NCI-H1105 (cell line): ENCODE measurements around the gene XCL2.
"Not testable (repeated sequence)": the region's sequence is repeated elsewhere in the genome, so short reads cannot be mapped to it uniquely, and the experiment has no call there.

Source experiments
- DNase-seq: peaks from one replicate; lab custom pipeline; 2025; lab: John Stamatoyannopoulos, UW

Gene XCL2

DNA sequence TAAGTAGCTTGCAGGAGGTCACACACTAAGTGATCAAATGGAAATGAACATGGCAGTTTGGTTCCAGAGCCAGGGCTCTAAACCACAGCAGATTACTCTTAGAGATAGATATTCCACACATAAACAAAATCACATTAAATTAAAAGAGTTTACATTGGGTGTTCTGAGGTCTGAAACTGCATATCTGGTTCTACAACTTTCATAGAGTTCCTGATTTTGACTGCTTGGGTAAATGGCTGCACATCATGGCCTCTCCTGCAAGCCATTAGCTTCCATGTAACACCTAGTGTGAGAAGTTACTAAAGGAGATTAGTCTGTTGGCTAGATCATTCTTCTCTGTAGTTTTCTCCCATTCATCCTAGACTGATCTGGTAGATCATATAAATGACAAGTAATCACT lies 12.8 kb upstream of the XCL2 start:
- DNase-seq = no peak

DNA sequence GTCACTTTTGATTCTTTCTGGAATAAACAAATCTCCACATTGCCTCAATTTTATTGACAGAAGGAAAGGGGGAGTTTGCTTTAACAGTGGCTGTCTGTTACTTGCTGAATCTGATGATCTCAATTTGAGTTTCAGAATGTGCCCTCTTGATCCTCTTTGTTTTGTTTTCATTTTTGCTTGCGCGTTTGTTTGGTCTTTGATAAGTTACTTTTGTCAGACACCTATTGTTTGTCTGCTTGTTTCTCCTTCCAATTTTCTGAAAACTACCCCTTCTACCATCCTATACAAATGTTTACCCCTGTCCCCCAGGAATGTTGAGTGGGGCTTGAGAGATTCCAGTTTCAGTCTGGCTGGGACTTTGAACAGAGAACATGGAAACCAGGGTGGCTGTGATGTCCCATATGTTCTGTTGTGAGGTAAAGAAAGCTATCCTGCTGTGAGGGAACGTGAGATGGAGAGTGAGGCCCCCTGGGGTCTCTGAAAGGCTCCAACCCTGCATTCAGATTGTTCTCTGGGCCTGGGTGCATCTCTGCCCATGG lies 11.8 kb upstream of the XCL2 start:
- DNase-seq = no peak

DNA sequence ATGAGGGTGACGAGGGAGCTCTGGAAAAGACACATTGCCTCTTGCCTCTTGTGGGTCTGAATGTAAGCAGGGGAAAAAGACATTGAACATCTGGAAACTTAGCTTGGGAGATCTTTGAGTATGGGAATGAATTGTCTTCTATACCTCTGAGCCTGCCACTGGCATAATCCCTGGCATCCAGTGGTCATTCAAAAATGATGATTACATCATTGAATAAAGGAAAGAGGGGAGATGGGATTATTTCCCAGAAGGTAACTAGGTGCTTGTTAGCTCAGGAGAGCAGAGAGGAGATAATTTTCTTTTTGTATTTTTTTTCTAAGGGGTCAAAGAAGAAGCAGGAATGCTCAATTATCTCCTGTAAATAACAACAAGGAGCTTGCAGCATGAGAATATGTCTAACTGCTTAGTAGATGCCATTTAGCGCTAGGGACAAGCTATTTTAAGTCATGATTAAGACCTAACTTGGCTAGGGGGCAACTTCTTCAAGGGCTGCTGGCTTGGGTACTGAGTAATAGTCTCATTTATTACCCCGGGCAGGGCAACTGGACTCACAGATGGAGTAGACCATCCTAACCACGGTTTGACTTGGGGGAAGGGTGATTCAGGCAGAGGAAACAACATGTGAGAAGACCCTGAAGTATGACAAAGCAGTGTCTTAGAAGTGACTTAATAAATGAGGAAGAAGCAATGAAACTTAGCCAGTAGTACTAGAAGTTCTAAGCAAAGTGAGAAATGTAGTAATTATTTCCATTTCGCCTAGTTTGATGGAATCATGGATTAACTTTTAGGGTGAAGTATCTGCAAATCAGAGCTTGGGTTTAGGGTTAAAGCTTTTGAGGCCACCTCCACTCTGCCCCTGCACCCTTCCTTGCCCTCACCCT lies 11.0 kb upstream of the XCL2 start:
- no peak for DNase-seq

DNA sequence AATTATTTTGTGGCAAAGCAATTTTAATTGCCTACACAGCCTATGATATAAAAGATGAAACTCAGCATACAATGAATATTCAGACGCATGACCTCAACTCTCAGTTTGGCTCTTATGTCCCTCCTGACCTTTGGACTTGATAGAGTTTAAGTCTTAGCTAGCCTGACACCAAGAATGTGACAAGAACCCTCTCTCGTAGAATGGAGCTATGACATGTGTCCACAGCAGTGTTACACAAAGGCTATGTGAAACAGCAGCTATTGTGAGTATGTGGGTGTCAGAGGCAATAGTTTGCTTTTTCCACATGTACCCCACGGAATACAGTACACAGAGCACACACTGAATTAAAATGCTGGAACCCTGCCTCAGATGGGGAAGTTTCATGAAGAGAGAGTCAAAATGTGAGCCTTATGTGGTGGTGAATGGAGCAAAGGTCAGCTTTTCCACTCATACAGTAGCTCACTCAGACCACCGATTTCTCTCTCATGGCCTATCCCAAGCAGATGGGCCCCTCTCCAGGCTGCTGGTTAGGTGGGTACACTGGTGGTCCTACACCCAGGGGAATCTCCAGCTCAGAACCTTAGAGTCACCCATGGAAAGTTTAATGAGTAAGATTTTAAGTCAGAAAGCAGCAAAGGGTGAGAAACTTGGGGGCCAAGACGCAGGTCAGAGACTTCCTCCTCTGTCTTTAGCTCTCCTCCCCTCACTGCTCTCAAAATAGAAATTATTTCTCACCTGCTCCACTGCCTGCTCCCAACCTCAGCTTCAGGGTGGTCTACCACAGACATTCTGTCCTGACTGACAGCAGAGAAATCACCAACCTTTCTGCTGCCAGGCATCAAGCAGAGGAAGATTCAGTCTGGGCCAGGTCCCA lies 10.1 kb upstream of the XCL2 start:
- no peak for DNase-seq

DNA sequence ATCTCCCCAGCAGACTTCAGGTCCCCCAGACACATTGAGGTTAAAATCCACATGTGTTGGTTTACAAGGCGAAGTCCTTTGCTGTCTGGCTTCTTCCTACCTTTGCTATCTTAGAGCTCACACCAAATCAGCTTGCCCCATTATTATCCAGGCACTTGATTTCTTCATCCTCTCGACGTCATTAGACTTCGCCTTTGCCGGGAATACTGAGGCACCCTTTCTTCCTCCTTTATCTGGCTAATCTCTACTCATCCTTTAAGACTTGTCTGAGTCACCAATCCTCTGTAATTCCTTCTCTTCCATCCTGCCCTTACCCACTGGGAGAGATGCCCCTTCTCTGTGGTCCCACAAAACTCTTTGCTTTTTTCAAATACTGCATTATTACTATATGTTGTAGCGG lies 9.2 kb upstream of the XCL2 start:
- DNase-seq = no peak

DNA sequence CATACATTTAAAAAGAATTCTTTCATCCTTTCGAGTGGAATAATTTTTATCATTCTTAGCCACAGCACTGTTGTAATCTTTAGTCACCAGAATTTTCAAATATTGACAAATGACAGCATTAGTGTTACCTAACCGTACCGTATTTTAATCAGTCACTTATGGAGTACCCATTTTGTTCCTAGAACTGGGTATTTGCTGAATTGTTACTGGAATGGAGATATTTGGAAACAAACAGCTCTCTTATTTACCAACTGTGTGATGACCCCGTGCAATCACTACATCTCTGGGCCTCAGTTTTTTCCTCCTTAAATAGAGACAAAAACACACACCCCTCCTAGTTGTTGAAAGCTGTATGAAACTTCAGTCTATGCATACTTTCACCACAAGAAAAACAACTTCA lies 7.9 kb upstream of the XCL2 start:
- DNase-seq = no peak

DNA sequence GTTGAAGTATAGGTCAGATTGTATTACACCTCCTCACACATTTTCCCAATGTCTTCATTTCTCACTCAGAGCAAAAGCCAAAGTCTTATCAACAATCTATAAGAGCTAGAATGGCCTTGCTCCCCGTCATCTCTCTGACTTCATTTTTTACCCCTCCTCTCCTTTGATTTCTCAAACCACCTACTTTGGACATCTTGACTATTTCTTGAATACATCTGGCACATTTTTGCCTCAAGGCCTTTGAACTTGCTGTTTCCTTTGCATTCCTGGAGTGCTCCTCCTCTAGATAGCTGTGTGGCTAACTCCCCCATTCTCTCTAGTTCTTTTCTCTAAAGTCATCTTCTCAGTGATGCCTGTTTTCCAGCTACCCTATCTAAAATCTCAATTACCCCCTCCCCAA lies 7.2 kb upstream of the XCL2 start:
- no peak for DNase-seq

DNA sequence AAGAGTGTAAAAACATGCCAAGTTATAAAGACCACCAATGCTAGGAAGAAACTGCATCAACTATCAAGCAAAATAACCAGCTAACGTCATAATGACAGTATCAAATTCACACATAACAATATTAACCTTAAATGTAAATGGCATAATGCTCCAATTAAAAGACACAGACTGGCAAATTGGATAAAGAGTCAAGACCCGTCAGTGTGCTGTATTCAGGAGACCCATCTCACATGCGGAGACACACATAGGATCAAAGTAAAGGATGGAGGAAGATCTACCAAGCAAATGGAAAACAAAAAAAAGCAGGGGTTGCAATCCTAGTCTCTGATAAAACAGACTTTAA lies 2.7 kb upstream of the XCL2 start:
- not testable (repeated sequence) for DNase-seq

DNA sequence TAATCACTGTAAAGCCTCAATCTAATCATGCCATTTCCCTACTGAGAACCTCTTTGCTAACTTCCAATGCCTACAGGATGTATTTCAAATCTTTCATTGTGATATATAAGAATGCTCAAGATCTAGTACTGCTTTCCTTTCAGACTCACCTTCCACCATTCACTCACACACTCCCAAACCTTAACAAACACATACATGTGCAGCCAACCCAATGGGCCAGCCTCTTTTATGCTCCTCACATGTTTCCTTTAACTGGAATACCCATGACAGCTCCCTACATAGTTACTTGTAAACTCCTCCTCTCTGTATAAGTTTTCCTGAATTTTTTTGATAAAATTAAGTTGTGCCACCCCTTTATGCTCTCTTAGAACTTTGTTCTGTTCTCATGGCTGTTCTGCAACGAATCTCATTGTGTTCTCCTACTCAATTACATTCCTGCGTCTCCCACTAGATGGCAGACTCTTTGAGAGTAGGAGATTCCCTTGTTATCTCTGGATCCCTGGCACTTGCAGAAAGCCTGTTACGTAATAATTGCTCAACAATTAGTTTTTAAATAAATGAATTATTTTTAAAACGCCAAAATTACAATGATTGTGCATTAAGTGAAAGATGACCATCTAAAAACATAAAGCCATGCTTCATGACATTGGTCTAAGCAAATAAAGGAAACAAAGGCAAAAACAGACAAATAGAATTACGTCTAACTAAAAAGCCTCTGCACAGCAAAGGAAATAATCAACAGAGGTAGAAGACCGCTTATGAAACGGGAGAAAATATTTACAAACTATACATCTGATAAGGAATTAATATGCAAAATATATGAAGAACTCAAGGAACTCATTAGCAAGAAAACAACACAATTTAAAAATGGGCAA lies 2.1 kb upstream of the XCL2 start:
- peak; percentile 20 for DNase-seq

DNA sequence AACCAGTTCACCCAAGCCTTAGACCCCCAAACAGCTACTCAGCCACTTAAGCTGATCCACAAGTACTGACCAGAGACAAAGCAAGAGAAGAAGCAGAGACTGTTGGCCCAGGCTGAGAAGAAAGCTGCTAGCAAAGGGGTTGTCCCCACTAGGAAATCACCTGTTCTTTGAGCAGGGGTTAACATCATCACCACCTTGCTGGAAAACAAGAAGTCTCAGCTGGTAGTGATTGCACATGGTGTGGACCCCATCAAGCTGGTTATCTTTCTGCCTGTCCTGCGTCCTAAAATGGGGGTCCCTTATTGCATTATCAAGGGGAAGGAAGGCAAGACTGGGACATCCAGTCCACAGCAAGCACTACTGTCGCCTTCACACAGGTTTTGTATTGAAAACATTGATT lies 819 bp downstream of the XCL2 start:
- DNase-seq = not testable (repeated sequence)

DNA sequence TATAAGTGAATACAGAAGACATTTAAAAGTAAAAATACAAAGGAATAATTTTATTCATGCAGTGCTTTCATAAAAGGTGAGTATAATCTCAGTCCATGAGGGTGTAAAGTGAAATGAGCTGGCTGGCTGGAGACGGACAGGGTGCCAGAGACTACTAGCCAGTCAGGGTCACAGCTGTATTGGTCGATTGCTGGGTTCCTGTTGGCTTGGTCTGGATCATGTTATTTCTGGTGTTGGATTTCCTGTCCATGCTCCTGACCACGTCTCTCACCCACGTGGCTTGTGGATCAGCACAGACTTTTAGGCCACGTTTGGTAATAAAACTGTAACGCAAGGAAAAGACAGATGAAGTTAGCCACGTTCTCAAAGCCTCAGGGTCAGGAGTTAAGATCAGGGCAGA lies 3.0 kb downstream of the XCL2 start:
- not testable (repeated sequence) for DNase-seq

DNA sequence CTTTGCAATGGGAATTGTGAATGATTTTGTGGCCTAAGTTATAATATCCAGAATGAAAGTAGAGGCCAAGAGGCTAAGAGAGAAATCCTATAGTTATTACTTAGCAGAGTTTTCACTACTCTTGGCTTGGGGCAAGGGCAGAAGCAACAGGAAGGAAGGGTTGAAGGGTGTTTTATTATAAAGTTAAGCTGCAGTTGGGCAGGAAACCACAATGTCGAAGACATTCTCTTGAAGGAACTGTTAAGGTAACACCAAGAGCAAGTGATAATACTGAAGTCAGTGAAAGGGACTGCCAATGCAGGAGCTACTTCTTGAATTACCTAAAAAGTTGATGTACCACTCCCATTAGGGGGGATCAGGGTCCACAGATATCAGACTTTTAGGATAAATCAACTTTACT lies 8.3 kb downstream of the XCL2 start:
- DNase-seq = no peak

DNA sequence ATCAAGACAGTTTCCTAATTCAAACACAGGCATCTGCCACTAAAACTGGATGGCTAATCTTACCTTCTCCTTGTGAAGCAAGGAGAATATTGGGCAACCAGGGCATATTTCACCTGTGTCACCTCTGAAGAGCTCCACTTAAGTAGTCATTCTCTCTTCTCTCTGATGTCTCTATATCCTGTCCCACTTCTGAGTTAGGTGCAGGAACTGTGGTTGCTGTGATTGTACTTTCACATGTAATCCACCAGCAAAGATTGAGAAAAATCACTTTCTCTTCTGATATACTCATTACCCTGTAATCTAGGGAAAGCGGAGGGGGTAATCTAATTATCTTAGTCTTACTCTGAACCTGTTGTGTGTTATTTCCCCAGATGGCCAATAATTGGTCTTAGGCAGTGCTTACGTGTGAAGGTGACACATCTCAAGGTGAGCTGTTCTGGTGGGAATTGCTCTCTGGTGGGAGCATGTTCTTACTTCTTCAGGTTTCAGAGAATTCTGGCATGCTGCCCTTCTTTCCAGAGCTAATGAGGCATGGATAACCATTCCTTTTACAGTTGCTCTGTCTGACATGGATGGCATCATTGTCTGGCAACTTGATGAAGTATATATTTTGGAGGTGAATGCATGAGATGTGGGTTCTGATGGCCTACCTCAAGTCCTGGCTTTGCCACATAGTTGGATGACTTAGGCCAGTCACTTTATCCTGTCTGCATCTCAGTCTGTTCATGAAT lies 12.0 kb downstream of the XCL2 start:
- DNase-seq = no peak

DNA sequence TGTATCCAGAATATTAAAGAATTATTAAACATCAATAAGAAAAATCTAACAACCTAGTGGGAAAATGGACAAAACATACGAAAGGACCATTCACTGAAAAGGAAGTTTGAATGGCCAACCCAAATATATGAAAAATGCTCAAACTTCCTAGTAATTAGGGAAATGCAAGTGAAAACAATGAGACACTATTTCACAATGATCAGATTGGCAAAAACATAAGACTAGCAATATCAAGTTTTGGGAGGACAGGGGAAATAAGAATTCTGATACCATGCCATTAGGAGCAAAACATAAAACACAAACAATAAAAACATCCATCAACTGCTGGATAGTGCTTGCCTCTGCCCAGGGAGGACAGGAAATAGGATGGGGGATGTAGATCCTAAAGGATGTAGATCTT lies 14.3 kb downstream of the XCL2 start:
- no peak for DNase-seq

DNA sequence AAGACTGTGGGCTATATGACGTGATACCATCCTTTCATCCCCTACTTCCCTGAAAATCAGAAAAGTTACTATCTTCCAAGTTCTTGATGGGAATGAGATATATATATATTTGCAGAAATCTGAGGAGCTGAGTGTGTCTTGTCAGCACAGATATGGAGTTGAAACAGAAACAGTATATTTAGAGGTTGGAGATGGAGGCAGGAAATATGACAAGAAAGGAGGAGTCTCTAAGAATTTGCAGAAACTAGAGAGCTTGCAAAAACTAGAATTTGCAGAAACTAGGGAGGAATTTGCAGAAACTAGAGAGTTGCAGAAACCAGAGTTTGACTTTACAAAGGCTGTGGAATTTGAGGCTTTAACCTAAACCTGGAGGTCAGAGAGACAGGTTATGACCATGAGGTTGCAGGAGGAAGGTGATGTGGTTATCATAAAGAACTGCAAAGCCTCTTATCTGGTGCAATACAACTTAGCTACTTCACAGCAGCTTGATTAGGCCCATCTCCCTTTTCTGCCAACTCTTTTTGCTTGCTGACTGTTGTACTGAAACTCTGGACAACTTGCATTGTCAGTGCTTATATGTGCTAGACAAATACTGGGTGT lies 22.3 kb downstream of the XCL2 start:
- no peak for DNase-seq

DNA sequence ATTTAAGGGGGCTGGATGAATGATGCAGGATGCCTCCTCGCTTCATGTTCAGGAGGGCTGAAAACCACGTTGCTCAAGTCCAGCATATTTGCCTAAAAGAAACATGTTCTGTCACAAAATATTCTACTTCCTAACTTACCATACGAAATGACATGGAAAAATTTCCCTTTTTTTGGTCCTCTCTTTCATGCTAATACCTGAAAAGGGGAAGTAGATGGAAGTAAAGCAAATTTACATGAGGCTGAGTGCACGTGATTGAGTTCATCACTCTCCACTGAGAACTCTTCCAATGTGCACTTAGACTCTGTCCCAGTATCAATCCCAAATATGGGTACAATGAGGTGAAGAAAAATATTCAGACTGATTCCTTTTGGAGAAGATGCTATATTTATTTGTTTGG lies 23.0 kb downstream of the XCL2 start:
- no peak for DNase-seq

DNA sequence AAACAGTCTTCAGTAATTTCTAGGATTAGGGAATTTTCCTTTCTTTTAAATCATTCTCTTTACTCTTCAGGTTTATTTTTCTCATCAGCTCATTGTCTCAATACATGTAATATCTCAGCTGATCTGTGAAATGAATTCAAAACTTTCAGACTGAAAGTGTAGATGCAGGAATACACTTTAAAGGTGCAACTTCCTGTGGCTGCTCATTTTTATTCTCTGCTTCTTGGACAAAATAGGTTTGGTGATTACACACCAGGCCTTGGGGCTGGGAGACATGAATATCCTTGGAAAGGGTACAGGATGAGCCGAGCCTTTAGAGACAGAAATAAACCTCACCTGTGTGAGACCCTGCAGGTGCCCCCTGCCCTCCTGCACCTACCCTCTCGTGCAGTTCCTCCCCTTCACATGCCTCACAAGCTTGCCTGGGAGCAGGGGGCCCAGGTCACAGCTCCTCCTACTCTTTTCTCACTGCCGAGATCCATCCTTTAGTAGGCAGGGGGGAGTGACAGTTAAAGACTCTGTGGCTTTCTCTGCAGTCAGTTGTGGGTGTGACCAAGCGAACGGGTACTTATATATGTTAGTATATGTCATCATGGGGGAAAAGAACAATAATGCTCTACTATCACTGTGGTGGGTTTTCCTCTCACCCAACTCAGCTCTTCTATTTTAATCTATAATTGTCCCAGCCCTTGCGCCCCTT lies 23.6 kb downstream of the XCL2 start:
- DNase-seq = no peak

DNA sequence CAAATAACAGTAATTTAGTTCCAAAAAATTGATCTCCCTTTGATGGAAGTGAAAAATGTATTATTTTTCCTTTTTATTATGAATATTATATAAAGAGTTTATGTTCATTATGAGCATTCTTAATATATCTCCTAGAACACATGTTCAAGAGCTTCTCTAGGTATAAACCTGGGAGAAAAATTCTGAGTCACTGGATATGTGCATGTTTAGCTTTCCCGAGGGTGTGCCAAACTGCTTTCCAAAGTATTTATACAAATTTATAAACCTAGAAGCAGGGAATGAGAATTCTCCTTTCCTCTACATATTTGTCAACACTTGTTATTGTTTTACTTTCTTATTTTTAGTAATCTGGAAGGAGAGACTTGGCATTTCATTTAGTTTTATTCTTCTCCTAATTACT lies 25.0 kb downstream of the XCL2 start:
- DNase-seq = no peak

DNA sequence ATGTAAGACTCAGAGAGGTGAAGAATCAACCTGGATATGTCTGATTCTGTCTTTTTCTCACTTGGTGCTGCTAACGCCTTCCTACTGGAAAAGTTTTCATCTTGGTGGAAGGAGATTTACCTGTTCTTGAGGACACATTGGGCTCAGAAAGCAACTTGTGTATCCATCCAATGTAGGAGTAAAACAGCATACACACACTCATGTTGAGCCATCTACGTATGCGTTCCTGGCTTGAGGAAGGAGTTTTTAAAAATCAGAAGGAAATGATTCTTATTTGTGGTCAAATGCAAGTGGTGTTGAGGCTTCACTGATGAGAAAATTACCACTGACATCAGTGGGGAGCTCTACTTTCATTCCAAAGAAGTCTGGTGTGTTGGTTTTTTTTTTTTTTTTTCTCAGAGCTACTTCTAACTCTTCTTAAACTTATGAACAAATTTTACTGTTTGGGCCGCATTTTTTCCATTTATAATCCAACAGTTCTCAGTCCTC lies 25.6 kb downstream of the XCL2 start:
- DNase-seq = no peak

DNA sequence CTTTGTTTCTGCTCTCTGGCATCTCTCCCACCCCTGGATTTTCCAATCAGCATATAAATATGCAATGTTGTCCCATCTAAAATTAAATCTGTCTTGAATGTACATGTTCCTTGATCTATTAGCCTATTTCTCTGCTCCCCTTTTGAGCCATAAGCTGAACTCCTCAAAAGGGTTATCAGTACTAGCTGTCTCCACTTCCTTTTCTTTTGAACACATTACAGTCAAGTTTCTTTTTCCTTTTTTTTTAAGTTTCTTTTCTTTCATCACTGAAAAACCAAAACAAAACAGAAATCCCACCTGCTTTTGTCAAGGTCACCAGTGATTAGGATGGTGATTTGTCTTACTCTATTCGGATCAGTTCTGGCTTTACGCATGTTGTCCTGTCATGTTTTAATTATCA lies 29.3 kb downstream of the XCL2 start:
- no peak for DNase-seq
